Measurements from ENCODE around the gene GNAZ. TPM values are rescaled to one million over a fixed set of nuclear protein-coding genes. Genes with fewer than 3 reads are reported as not detected.

GNAZ gene
- total RNA-seq, 1 experiment from 2014 or later = 5.0 TPM

DNA sequence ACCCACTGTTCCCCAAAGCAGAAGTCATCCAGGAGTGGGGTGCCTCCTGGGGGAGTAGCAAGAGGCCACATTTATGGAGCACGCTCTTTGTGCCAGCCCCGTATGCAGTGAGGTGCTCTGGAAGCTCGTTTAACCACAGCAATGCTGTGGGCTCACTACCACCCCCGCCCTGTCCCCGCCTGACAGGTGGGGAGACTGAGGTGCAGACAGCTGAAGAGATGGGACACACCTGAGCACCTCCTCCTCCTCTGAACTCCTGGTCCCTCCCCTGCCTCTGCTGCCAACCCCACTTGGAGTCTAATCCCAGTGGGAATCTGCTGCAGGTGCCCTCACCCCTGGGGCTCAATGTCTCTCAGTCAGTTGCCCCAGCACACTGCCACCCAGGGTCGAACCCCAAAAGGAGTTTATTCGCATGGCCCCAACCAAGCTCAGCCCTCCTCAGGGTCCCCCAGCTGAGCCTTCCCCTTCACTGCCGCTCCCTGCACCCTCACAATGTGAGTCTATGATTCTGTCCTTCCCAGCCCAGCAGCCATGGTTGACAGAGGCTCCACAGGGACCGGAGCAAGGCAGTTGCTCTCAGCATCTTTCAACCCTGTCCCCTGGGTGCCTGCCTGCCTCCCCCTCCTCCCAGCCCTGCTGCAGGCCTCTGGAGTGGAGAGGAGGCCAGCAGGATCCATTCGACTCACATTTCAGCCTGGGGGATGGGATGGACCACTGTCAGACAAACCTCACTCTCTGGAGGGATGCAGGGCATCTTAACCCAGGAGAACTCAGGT, 96.7 kb downstream of the GNAZ start:
- H3T11ph ChIP-seq (ENCODE audit: low read length) = no peak overlapping the region
- no peak overlapping the region for H3K4me2 ChIP-seq (ENCODE audit: insufficient read depth, insufficient read length, low read length)
- H3K9ac ChIP-seq (ENCODE audit: extremely low read depth, insufficient read length, low read length) = no peak overlapping the region
- H3K18ac ChIP-seq (ENCODE audit: insufficient read length, low read depth, low read length) = no peak overlapping the region
- no peak overlapping the region for H4K91ac ChIP-seq (ENCODE audit: insufficient read length, low read depth, low read length)
- no peak overlapping the region for H3K56ac ChIP-seq (ENCODE audit: insufficient read length, low read depth, low read length)
- H3K4me1 ChIP-seq (ENCODE audit: insufficient read depth, low read length) = no peaks in the 10 kb centered on the region; the same call in 1 of the 2 replicates
- H2BK15ac ChIP-seq (ENCODE audit: low read depth, low read length) = no peak overlapping the region
- H3K23me2 ChIP-seq (ENCODE audit: insufficient read length, low read depth, low read length, poor library complexity, severe bottlenecking) = no peaks in the 10 kb centered on the region
- Mint-ChIP-seq H3K27me3 (ENCODE audit: low read depth) (peaks cover 12% of the 10 kb centered on the region), H3K27ac (peak overlapping the region in 1 of 3 experiments; percentile 61; a peak in 1 of 7 replicates), H3K36me3 (ENCODE audit: insufficient read depth in 1 of 3, low read depth in 3 of 3) (no peaks in the 10 kb centered on the region; a peak in 1 of 7 replicates), H3K4me1 (peaks cover 7 to 31% of the 10 kb centered on the region in 2 experiments), H3K9me3 (no peaks in the 10 kb centered on the region), H3K4me3 (no peak overlapping the region)
- H3K4ac ChIP-seq (ENCODE audit: low read depth, low read length) = no peak overlapping the region
- no peak overlapping the region for H2AFZ ChIP-seq (ENCODE audit: low read length)
- H2BK120ac ChIP-seq (ENCODE audit: low read depth, low read length, poor library complexity, severe bottlenecking) = no peak overlapping the region
- H2AK5ac ChIP-seq (ENCODE audit: insufficient read length, low read length) = no peak overlapping the region
- no peaks in the 10 kb centered on the region for H3K79me2 ChIP-seq (ENCODE audit: insufficient read depth, low read length)
- no peak overlapping the region for H4K8ac ChIP-seq (replicated peaks; ENCODE audit: insufficient read length, low read depth, low read length)
- H3K23ac ChIP-seq (ENCODE audit: insufficient read length, low read depth, low read length) = no peak overlapping the region
- no peaks in the 10 kb centered on the region for H3K9me3 ChIP-seq (ENCODE audit: control insufficient read depth, low read depth, low read length)
- no peaks in the 10 kb centered on the region for H3K27me3 ChIP-seq (ENCODE audit: insufficient read depth, low read length)
- H4K5ac ChIP-seq (ENCODE audit: insufficient read length, low read depth, low read length) = no peak overlapping the region
- no peak for DNase-seq
- TF ChIP-seq, protein P1, sequence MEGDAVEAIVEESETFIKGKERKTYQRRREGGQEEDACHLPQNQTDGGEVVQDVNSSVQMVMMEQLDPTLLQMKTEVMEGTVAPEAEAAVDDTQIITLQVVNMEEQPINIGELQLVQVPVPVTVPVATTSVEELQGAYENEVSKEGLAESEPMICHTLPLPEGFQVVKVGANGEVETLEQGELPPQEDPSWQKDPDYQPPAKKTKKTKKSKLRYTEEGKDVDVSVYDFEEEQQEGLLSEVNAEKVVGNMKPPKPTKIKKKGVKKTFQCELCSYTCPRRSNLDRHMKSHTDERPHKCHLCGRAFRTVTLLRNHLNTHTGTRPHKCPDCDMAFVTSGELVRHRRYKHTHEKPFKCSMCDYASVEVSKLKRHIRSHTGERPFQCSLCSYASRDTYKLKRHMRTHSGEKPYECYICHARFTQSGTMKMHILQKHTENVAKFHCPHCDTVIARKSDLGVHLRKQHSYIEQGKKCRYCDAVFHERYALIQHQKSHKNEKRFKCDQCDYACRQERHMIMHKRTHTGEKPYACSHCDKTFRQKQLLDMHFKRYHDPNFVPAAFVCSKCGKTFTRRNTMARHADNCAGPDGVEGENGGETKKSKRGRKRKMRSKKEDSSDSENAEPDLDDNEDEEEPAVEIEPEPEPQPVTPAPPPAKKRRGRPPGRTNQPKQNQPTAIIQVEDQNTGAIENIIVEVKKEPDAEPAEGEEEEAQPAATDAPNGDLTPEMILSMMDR (conservative IDR thresholded peaks at IDR 0.05) = no peak
- no peak overlapping the region for H2BK5ac ChIP-seq (ENCODE audit: insufficient read length, low read length)
- H2BK20ac ChIP-seq (ENCODE audit: low read depth, low read length, poor library complexity, severe bottlenecking) = no peak overlapping the region
- H2BK12ac ChIP-seq (ENCODE audit: insufficient read length, low read depth, low read length) = no peak overlapping the region
- H4K20me1 ChIP-seq (ENCODE audit: control insufficient read depth, insufficient read depth, insufficient read length) = no peaks in the 10 kb centered on the region
- no CpG with 5 or more reads among the region's 10 CpGs for WGBS (ENCODE audit: extremely low coverage, insufficient read length, low lambda C conversion rate)
- no peak overlapping the region for H3K27ac ChIP-seq (ENCODE audit: insufficient read length, low read depth, low read length)
- no peaks in the 10 kb centered on the region for H3K79me1 ChIP-seq (ENCODE audit: insufficient read depth, low read depth, low read length, poor library complexity, severe bottlenecking)
- H3K14ac ChIP-seq (ENCODE audit: insufficient read depth, low read length) = no peak overlapping the region
